ENCODE results near the gene IL1B.

DNA sequence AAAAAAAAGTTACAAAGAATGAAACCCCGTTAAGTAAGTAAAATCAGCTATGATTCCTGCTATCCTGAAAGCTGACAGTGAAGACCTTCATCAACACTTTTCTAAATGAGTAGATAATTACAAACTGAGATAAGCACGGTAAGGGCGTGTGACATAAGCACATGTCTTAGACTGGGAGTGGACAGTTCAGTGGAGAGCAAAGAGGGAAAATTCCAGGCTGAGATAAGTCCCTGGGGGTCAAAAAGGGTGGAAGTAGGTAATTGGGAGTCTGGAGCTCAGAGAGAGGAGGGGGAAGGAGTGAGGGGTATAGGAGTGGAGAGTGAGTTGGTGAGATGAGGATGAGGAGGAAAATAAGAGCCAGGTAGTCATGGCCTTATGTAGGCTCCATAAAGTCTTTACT lies 47.9 kb downstream of the IL1B start:
- TF ChIP-seq, protein P1, sequence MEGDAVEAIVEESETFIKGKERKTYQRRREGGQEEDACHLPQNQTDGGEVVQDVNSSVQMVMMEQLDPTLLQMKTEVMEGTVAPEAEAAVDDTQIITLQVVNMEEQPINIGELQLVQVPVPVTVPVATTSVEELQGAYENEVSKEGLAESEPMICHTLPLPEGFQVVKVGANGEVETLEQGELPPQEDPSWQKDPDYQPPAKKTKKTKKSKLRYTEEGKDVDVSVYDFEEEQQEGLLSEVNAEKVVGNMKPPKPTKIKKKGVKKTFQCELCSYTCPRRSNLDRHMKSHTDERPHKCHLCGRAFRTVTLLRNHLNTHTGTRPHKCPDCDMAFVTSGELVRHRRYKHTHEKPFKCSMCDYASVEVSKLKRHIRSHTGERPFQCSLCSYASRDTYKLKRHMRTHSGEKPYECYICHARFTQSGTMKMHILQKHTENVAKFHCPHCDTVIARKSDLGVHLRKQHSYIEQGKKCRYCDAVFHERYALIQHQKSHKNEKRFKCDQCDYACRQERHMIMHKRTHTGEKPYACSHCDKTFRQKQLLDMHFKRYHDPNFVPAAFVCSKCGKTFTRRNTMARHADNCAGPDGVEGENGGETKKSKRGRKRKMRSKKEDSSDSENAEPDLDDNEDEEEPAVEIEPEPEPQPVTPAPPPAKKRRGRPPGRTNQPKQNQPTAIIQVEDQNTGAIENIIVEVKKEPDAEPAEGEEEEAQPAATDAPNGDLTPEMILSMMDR (conservative IDR thresholded peaks at IDR 0.05) = no peak
- TF ChIP-seq EZH2 (IDR thresholded peaks at IDR 0.05; ENCODE audit: low read depth) = no peak
